SU-DHL-6 (cell line): ENCODE measurements around the gene C5orf22.

Source experiments
- EZH2phosphoT487 ChIP-seq: fragments of 200-600 bp; sonication (generic), shearing (Covaris generic); conservative IDR thresholded peaks from 2 replicates; pipeline ENCODE4 v1.6.1; 2018; ENCODE audit warnings: mild to moderate bottlenecking, antibody characterized with exemption, low read length, moderate library complexity, mixed read lengths
- TF ChIP-seq, protein P1 (sequence below): fragments of 200-600 bp; sonication (generic); IDR thresholded peaks from one replicate; pipeline ENCODE4 v1.5.1; 2017; ENCODE audit warnings: antibody characterized with exemption, mild to moderate bottlenecking, low read length, moderate library complexity; ENCODE audit not compliant: insufficient read depth, poor library complexity, severe bottlenecking

DNA sequence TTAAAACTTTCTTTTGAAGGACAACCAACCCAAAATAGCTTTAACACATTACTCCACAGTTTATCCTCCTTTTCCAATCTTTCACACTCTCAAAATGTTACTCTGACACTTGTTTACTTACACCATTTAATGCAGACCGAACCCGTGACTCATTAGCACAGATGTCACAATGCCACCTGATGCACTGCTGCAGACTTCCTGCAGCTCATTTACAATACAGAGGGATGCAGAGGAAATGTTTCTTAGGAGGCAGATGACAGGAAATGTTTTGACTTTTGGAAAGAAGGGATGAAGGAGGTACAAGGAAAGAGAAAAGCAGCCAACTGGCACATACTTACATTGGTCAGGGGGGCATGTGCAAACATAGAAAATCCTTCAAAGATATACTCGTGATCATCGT lies 39.2 kb upstream of the C5orf22 start:
- TF ChIP-seq, protein P1, sequence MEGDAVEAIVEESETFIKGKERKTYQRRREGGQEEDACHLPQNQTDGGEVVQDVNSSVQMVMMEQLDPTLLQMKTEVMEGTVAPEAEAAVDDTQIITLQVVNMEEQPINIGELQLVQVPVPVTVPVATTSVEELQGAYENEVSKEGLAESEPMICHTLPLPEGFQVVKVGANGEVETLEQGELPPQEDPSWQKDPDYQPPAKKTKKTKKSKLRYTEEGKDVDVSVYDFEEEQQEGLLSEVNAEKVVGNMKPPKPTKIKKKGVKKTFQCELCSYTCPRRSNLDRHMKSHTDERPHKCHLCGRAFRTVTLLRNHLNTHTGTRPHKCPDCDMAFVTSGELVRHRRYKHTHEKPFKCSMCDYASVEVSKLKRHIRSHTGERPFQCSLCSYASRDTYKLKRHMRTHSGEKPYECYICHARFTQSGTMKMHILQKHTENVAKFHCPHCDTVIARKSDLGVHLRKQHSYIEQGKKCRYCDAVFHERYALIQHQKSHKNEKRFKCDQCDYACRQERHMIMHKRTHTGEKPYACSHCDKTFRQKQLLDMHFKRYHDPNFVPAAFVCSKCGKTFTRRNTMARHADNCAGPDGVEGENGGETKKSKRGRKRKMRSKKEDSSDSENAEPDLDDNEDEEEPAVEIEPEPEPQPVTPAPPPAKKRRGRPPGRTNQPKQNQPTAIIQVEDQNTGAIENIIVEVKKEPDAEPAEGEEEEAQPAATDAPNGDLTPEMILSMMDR: no peak
- no peak for TF ChIP-seq EZH2phosphoT487
